A673 (cell line): ENCODE data around the gene COPS6.

Source experiments
- EZH2 ChIP-seq: fragments of 200-600 bp; sonication (generic); IDR thresholded peaks from 2 replicates; pipeline ENCODE4 v1.6.1; 2017; ENCODE audit warnings: borderline replicate concordance, low read depth, mild to moderate bottlenecking, mixed read lengths, antibody characterized with exemption, low read length; ENCODE audit not compliant: poor library complexity, severe bottlenecking
- TF ChIP-seq, protein P1 (sequence below): fragments of 300-800, 200-600 bp; sonication (generic); conservative IDR thresholded peaks from 2 replicates; pipeline ENCODE4 v1.5.1; 2017; ENCODE audit warnings: low read depth, mild to moderate bottlenecking, antibody characterized with exemption, low read length, moderate library complexity, mixed read lengths

DNA sequence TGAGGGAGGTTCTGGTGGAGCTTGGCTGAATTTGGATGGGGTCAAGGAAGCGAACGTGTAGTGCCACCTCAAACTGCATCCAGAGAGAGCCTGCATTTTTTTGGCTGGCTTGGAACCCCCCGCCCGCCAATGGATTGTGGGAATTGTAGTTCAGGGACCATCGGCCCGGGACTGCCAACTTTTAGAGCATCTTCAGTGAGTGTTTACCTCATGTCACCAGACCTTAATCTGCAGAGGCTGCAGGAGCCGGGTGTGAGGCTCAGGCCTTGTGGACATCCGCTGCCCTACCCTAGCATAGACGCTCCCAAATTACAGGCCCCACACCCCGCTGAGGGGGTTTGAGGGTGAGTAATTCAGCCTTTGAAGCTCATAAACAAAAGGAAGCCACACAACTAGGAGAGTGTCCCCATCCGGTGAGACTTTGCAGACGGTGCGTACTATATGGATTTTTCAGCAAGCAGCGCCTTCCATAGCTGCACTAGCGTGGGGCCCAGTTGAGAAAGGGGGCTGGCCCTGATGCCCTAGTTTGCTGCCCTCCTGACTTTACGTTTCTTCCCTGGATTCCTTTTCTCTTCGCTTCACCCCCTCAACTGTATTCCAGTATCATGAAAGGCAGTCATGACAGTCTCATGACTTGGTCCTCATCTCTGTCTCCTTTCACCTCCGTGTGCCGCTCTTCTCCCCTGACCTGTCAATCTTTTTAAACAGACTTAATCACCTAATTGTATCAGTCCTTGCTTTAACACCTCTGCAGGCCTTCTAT, 31.4 kb downstream of the COPS6 start:
- TF ChIP-seq, protein P1, sequence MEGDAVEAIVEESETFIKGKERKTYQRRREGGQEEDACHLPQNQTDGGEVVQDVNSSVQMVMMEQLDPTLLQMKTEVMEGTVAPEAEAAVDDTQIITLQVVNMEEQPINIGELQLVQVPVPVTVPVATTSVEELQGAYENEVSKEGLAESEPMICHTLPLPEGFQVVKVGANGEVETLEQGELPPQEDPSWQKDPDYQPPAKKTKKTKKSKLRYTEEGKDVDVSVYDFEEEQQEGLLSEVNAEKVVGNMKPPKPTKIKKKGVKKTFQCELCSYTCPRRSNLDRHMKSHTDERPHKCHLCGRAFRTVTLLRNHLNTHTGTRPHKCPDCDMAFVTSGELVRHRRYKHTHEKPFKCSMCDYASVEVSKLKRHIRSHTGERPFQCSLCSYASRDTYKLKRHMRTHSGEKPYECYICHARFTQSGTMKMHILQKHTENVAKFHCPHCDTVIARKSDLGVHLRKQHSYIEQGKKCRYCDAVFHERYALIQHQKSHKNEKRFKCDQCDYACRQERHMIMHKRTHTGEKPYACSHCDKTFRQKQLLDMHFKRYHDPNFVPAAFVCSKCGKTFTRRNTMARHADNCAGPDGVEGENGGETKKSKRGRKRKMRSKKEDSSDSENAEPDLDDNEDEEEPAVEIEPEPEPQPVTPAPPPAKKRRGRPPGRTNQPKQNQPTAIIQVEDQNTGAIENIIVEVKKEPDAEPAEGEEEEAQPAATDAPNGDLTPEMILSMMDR = no peak
- TF ChIP-seq EZH2 = no peak
